Measurements from ENCODE around the gene NINJ1. TPM values are rescaled to one million over a fixed set of nuclear protein-coding genes. Genes with fewer than 3 reads are reported as not detected.

NINJ1 gene
- total RNA-seq, 4 donors from 2014 or later: 20.6 to 87.4 (median 44.2) TPM

DNA sequence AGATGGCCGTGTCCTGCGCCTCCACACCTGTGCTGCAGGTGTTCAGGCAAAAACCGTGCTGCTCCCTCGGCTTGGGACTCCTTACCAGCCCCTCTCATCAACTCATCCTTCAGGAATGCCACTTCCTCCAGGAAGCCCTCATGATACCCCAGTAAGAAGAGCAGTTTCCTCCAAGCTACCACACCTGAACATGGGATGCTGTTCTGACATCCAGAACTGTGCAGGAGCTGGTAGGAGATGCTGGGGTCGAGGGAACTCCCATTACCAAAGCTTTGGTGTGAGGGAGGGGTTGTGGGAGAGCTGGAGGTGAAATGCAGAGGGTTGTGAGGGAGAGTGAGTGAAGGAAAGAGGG, 19.1 kb downstream of the NINJ1 start:
- no peak for DNase-seq
- TF ChIP-seq POLR2A (IDR thresholded peaks at IDR 0.05): no peak
- Histone ChIP-seq H3K27me3 (no peaks in the 10 kb centered on the region), H3K4me3 (no peak overlapping the region), H3K9me3 (no peaks in the 10 kb centered on the region), H3K4me1 (peaks cover 0 to 2% of the 10 kb centered on the region in 2 donors), H3K27ac (no peak overlapping the region), H3K36me3 (no peaks in the 10 kb centered on the region)
- intact Hi-C loops (cut with DNase I; ENCODE audit: low total_unique reads): no loop called here

DNA sequence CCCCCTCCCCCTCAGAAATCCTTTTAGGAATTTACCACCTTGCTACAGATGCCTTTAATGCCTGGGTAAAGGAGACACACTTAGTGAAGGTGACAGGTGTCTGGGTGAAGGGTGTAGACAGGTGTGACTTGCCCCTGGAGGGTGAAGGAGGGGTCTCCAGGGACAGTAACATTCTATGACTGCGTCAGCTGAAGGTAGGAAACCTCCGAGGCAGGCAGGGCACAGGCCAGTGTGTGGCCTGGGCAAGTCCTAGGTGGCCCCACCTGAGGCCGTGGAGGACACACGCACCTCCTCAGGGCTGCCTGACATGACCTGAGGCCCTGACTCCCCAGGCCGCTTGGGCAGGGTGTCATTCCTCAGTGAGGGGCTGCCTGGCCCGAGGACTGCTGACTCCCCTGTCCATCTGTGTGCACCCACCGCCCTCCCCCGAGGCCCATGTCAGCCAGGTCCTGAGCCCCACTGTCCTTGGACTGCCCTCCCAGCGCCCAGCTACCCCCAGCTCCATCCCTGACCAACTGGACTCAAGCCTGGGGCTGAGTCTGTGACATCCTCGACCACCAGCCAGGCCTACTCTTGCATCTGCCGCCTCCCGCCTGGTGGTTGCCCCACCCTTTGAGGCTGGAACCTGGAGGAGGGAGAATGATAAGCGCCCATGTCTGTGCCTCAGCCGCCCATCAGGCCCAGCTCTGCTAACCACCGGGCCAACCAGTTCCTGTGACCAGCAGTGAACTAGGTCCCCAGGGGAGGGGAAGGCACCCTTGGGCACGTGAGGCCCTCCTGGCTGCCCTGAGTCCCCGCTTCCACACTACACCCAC, 19.7 kb downstream of the NINJ1 start:
- H3K9me3 ChIP-seq: no peaks in the 10 kb centered on the region
- intact Hi-C loops (cut with DNase I; ENCODE audit: low total_unique reads): no loop called here
- no peak overlapping the region for H3K27ac ChIP-seq
- no peaks in the 10 kb centered on the region for H3K4me1 ChIP-seq
- no peak for TF ChIP-seq POLR2A (IDR thresholded peaks at IDR 0.05)
- TF ChIP-seq, protein P1, sequence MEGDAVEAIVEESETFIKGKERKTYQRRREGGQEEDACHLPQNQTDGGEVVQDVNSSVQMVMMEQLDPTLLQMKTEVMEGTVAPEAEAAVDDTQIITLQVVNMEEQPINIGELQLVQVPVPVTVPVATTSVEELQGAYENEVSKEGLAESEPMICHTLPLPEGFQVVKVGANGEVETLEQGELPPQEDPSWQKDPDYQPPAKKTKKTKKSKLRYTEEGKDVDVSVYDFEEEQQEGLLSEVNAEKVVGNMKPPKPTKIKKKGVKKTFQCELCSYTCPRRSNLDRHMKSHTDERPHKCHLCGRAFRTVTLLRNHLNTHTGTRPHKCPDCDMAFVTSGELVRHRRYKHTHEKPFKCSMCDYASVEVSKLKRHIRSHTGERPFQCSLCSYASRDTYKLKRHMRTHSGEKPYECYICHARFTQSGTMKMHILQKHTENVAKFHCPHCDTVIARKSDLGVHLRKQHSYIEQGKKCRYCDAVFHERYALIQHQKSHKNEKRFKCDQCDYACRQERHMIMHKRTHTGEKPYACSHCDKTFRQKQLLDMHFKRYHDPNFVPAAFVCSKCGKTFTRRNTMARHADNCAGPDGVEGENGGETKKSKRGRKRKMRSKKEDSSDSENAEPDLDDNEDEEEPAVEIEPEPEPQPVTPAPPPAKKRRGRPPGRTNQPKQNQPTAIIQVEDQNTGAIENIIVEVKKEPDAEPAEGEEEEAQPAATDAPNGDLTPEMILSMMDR (IDR thresholded peaks at IDR 0.05): no peak
- peak; percentile 13 to 17 for DNase-seq
- no peak overlapping the region for H3K4me3 ChIP-seq
- H3K27me3 ChIP-seq: no peaks in the 10 kb centered on the region
- no peaks in the 10 kb centered on the region for H3K36me3 ChIP-seq

DNA sequence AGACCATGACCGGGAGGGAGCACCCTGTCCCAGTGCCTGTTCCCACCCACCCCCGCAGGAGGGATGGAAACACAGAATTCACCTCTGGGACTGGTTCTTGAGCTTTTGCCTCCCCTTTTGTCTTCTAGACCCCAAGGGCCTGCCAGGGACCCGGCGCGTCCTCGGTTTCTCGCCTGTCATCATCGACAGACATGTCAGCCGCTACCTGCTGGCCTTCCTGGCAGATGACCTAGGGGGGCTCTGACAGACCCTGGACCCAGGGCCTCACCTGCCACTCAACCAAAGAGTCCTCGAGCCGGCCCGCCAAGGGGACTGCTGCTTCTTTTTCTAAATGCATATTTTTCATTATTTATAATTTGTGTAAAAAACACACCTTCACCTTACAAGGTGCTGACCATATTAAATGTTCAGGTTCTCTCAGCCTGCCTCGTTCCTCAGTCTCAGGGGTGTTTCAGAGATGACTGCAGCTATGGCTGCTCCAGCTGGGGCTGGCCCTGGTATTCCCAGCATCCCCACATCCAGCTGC, 21.1 kb downstream of the NINJ1 start:
- intact Hi-C loops (cut with DNase I; ENCODE audit: low total_unique reads): no loop called here
- DNase-seq: peak in 1 of 2 donors; percentile 15

DNA sequence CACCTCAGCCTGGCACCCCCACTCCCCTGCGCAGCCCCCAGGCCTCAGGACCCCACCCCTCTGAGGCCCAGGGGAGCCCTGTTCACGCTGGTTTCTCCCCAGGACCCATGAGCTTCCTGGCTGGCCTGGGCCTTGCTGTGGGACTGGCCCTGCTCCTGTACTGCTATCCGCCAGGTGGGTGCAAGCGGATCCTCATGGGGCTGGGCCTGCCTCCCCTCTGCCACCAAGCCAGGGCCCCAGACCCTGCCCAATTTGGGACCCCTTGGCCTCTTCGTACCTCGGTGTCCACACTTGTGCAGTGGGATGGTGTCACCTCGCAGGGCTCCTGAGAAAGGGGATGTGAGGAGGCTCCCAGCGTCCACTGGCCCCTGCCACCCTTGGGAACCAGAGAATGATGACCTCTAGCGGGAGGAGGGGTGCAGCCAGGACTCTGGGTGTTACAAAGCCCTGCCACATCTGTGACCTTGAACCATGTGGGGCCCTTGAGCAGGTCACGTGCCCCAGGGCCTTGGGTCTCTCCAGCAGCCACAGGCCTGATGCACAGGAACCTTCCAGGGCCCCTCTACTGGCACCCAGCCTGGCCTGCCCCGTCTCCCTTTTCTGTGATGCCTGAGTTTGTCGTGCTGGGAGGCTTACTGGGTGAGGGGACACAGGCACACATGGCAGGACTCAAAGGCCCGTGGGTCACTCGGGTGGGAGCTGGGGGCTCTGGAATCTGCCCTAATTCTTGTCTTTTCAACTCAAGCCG, 21.8 kb downstream of the NINJ1 start:
- H3K4me3 ChIP-seq: no peak overlapping the region
- H3K4me1 ChIP-seq: no peaks in the 10 kb centered on the region
- TF ChIP-seq, protein P1 (IDR thresholded peaks at IDR 0.05): no peak
- TF ChIP-seq POLR2A (IDR thresholded peaks at IDR 0.05): no peak
- H3K9me3 ChIP-seq: no peaks in the 10 kb centered on the region
- H3K27ac ChIP-seq: no peak overlapping the region
- intact Hi-C loops (cut with DNase I; ENCODE audit: low total_unique reads): no loop called here
- no peaks in the 10 kb centered on the region for H3K36me3 ChIP-seq
- no peaks in the 10 kb centered on the region for H3K27me3 ChIP-seq
- DNase-seq: peak; percentile 13 to 18

More for the DNA sequence above, 21.1 kb downstream of the NINJ1 start:
- H3K4me1 ChIP-seq: no peaks in the 10 kb centered on the region
- H3K27me3 ChIP-seq: no peaks in the 10 kb centered on the region
- H3K27ac ChIP-seq: no peak overlapping the region
- no peaks in the 10 kb centered on the region for H3K9me3 ChIP-seq
- H3K4me3 ChIP-seq: no peak overlapping the region
- TF ChIP-seq, protein P1 (IDR thresholded peaks at IDR 0.05): no peak
- TF ChIP-seq POLR2A (IDR thresholded peaks at IDR 0.05): no peak
- no peaks in the 10 kb centered on the region for H3K36me3 ChIP-seq

DNA sequence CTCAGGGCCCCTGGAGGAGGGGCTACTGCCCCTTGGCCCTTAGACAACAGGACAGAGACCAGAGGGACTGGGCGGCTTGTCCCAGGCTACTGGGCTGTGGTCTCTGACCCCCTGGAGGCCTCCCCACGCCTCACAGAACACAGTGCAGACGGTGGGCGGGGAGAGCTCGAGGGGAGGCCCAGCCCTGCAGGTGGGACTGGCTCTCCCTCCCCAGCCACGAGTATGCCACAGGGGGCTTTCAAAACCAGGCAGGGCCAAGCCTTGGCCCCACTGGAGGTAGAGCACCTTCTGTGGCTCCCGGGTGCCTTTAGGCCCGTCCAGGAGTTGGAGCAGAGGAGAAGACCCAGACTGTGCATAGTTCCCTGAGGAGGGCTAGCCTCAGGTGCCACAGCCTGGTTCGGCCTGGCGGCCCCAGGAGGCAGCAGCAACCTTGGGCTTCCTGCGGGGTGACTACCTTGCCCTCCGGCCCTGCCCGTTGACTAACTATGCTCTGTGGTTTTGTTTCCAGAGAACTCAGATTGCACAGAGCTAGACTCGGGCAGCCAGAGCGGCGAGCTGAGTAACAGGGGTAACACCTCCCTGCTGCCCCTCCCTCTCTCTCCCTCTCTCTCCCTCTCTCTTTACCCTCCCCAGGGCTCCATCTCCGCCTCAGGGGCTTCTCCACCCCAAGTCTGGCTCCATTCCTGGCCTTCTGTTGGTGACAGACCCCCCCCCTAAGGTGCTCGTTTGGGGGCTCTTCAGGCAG, 22.5 kb downstream of the NINJ1 start:
- DNase-seq: peak; percentile 12
- Histone ChIP-seq H3K36me3 (no peaks in the 10 kb centered on the region), H3K9me3 (no peaks in the 10 kb centered on the region), H3K4me3 (no peak overlapping the region), H3K27me3 (no peaks in the 10 kb centered on the region), H3K27ac (no peak overlapping the region), H3K4me1 (no peaks in the 10 kb centered on the region)
- intact Hi-C loops (cut with DNase I; ENCODE audit: low total_unique reads): no loop called here
- TF ChIP-seq, protein P1 (IDR thresholded peaks at IDR 0.05): no peak
- TF ChIP-seq POLR2A (IDR thresholded peaks at IDR 0.05): no peak
